ENCODE measurements around the gene PEX7.
A peak's percentile ranks its signal among the peaks of the same experiment; 100 is the strongest.

The PEX7 gene

GRCh38 chr6:136777651-136778050 lies 44.7 kb upstream of the PEX7 start:
- TF ChIP-seq CTCF (IDR thresholded peaks at IDR 0.05; ENCODE audit: low read depth, low read length): no peak
- no peak for DNase-seq (ENCODE audit: low read depth, low spot score)
- H3K4me3 ChIP-seq (ENCODE audit: low read depth, low read length): no peak overlapping the region
- in situ Hi-C loops (cut with HindIII; ENCODE audit: low sequenced_read_pairs): no loop called here

- DNase-seq (ENCODE audit: low read depth, low spot score): no peak
- no peak overlapping the region for H3K4me3 ChIP-seq (ENCODE audit: low read depth, low read length)
- in situ Hi-C loops (cut with HindIII; ENCODE audit: low sequenced_read_pairs): no loop called here
- no peak for TF ChIP-seq CTCF (IDR thresholded peaks at IDR 0.05; ENCODE audit: low read depth, low read length)
These were observed 42.7 kb upstream of the PEX7 start for GRCh38 chr6:136779682-136780081.

- in situ Hi-C loops (cut with HindIII; ENCODE audit: low sequenced_read_pairs): no loop called here
- no peak overlapping the region for H3K4me3 ChIP-seq (ENCODE audit: low read depth, low read length)
- no peak for DNase-seq (ENCODE audit: low read depth, low spot score)
- TF ChIP-seq CTCF (IDR thresholded peaks at IDR 0.05; ENCODE audit: low read depth, low read length): no peak
These were observed 41.4 kb upstream of the PEX7 start for GRCh38 chr6:136780972-136781371.

- TF ChIP-seq CTCF (IDR thresholded peaks at IDR 0.05; ENCODE audit: low read depth, low read length): no peak
- peak; percentile 57 for DNase-seq (ENCODE audit: low read depth, low spot score)
- no peak overlapping the region for H3K4me3 ChIP-seq (ENCODE audit: low read depth, low read length)
- in situ Hi-C loops (cut with HindIII; ENCODE audit: low sequenced_read_pairs): no loop called here
These were observed 40.2 kb upstream of the PEX7 start for GRCh38 chr6:136782021-136782770.

GRCh38 chr6:136783021-136783420 lies 39.4 kb upstream of the PEX7 start:
- TF ChIP-seq CTCF (IDR thresholded peaks at IDR 0.05; ENCODE audit: low read depth, low read length): no peak
- H3K4me3 ChIP-seq (ENCODE audit: low read depth, low read length): no peak overlapping the region
- DNase-seq (ENCODE audit: low read depth, low spot score): no peak
- in situ Hi-C loops (cut with HindIII; ENCODE audit: low sequenced_read_pairs): no loop called here

- no peak overlapping the region for H3K4me3 ChIP-seq (ENCODE audit: low read depth, low read length)
- TF ChIP-seq CTCF (IDR thresholded peaks at IDR 0.05; ENCODE audit: low read depth, low read length): no peak
- in situ Hi-C loops (cut with HindIII; ENCODE audit: low sequenced_read_pairs): no loop called here
- DNase-seq (ENCODE audit: low read depth, low spot score): no peak
These were observed 38.7 kb upstream of the PEX7 start for GRCh38 chr6:136783495-136784270.
